ENCODE measurements around the gene KLHL29. TPM values are rescaled to one million over a fixed set of nuclear protein-coding genes. Genes with fewer than 3 reads are reported as not detected.

KLHL29 gene
- total RNA-seq, 1 donor from 2014 or later, result 12.9 TPM

DNA sequence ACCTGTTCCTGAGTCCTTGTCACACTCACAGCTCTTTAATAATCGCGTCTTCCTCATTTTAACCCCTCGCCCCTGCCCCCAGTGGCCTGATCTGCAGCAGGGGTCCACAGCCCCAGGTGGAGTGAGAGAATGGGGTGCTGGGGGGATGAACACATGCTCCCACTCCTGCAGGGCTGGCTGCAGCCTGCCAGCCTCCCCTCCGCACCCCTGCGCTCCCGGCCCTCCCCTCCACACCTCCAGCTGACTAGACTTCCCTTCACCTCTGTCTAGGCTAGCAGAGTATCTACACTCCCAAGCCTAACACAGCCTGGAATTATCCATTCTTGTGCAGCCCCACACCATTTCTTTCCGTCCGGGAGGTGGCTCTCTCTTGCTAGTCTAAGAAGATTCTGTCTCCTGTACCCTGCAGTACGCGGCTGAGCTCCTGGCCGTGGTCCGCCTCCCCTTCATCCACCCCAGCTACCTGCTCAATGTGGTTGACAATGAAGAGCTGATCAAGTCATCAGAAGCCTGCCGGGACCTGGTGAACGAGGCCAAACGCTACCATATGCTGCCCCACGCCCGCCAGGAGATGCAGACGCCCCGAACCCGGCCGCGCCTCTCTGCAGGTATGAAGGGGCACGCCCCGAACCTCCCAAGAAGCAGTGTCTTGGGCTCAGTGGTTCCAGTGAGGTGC, 310.4 kb downstream of the KLHL29 start:
- ATAC-seq (no peak), DNase-seq (no peak)
- no peak overlapping the region for H3K27ac ChIP-seq
- intact Hi-C loops (cut with DNase I), result no loop called here
- H3K36me3 ChIP-seq, result peaks cover 25% of the 10 kb centered on the region
- no peak overlapping the region for H3K4me3 ChIP-seq
- TF ChIP-seq, protein P1, sequence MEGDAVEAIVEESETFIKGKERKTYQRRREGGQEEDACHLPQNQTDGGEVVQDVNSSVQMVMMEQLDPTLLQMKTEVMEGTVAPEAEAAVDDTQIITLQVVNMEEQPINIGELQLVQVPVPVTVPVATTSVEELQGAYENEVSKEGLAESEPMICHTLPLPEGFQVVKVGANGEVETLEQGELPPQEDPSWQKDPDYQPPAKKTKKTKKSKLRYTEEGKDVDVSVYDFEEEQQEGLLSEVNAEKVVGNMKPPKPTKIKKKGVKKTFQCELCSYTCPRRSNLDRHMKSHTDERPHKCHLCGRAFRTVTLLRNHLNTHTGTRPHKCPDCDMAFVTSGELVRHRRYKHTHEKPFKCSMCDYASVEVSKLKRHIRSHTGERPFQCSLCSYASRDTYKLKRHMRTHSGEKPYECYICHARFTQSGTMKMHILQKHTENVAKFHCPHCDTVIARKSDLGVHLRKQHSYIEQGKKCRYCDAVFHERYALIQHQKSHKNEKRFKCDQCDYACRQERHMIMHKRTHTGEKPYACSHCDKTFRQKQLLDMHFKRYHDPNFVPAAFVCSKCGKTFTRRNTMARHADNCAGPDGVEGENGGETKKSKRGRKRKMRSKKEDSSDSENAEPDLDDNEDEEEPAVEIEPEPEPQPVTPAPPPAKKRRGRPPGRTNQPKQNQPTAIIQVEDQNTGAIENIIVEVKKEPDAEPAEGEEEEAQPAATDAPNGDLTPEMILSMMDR (IDR thresholded peaks at IDR 0.05), result no peak
- H3K4me1 ChIP-seq, result peaks cover 7% of the 10 kb centered on the region
- H3K27me3 ChIP-seq (ENCODE audit: low read depth), result no peaks in the 10 kb centered on the region
- no peaks in the 10 kb centered on the region for H3K9me3 ChIP-seq

DNA sequence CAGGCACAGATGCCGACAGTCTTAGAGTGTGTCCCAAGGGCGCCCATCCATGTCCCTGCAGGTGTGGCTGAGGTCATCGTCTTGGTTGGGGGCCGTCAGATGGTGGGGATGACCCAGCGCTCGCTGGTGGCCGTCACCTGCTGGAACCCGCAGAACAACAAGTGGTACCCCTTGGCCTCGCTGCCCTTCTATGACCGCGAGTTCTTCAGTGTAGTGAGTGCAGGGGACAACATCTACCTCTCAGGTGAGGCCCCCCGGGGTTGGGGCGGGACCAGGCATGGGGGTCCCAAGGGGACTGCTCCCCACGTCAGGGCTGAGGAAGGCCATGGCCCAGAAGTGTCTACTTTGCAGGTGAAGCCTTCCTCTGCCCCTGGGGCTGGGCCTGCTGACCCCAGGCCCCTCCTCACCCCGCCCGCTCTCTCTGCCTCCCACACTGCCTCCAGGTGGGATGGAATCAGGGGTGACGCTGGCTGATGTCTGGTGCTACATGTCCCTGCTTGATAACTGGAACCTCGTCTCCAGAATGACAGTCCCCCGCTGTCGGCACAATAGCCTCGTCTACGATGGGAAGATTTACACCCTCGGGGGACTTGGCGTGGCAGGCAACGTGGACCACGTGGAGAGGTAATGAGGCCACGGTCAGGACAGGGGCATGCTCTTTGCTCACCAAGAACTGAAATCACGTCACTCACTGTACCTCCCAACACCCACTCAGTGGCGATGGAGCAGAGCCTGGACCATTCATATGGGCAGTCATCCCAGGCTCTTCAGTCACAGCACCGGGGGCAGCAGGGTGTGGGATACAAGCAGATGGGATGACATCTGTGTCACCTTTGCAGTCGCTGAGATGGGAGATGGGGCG, 311.1 kb downstream of the KLHL29 start:
- ATAC-seq (no peak), DNase-seq (no peak)
- intact Hi-C loops (cut with DNase I), result no loop called here
- no peak overlapping the region for H3K27ac ChIP-seq
- H3K27me3 ChIP-seq (ENCODE audit: low read depth), result no peaks in the 10 kb centered on the region
- H3K9me3 ChIP-seq, result no peaks in the 10 kb centered on the region
- H3K4me3 ChIP-seq, result no peak overlapping the region
- peaks cover 7% of the 10 kb centered on the region for H3K4me1 ChIP-seq
- H3K36me3 ChIP-seq, result peaks cover 25% of the 10 kb centered on the region
- TF ChIP-seq, protein P1 (IDR thresholded peaks at IDR 0.05), result no peak

DNA sequence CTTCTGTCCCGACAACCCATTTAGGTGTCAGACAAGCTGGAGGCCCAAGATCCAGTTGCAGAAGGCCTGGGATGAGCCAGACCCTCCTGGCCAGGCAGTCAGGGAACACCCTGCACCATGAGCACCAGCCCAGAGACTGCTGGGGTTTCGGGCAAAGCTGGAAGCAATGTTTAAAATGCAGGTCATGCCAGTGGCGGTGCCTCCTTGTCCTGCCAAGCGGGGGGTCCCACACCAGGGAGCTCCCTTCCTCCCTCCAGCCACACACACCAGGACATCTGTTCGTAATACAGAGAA, 311.7 kb downstream of the KLHL29 start:
- no peak overlapping the region for H3K4me3 ChIP-seq
- no peaks in the 10 kb centered on the region for H3K9me3 ChIP-seq
- intact Hi-C loops (cut with DNase I), result no loop called here
- peaks cover 7% of the 10 kb centered on the region for H3K4me1 ChIP-seq
- ATAC-seq, result no peak
- DNase-seq, result no peak
- TF ChIP-seq, protein P1 (IDR thresholded peaks at IDR 0.05), result no peak
- no peaks in the 10 kb centered on the region for H3K27me3 ChIP-seq (ENCODE audit: low read depth)
- no peak overlapping the region for H3K27ac ChIP-seq
- peaks cover 23% of the 10 kb centered on the region for H3K36me3 ChIP-seq

DNA sequence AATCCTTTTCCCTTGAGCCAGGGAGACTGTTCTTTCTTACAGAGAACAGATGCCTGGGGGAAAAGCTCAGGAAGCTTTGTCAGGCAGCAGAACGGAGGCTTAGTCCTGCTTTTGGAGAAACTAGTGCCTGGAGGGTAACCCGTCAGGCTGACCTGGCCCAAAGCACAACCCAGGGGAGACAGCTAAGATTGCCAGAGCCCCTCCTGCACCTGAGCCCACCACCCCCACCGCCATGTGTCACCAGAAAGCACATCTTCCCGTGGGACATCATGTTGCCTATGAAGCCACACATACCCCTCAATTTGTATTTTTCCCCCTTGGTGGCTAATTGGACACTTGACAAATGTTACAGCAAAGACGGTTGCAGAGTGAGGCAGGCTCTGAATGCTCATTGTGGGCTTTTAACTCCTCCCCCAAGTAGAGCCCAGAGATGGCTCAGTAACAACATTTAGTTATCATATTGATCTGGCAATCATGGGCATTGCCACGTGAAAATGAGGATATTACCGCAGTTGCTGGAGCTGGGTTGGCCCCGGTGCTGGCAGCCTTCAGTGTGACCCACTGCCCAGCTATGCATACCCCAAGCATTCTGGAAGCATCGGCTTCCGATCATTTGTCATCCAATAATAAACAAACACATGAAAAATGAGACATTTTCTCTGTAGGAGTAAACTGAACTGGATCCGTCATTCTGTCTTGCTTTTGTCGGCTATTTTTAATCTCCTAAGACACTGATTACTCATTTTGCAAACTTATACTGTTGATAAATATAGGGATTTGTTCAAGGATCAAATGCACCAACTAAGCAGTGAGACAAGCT, 312.5 kb downstream of the KLHL29 start:
- TF ChIP-seq, protein P1 (IDR thresholded peaks at IDR 0.05), result no peak
- intact Hi-C loops (cut with DNase I), result no loop called here
- ATAC-seq, result no peak
- Histone ChIP-seq H3K4me3 (no peak overlapping the region), H3K9me3 (no peaks in the 10 kb centered on the region), H3K27ac (no peak overlapping the region), H3K4me1 (peaks cover 7% of the 10 kb centered on the region), H3K36me3 (peaks cover 18% of the 10 kb centered on the region), H3K27me3 (ENCODE audit: low read depth) (no peaks in the 10 kb centered on the region)
- DNase-seq, result no peak

DNA sequence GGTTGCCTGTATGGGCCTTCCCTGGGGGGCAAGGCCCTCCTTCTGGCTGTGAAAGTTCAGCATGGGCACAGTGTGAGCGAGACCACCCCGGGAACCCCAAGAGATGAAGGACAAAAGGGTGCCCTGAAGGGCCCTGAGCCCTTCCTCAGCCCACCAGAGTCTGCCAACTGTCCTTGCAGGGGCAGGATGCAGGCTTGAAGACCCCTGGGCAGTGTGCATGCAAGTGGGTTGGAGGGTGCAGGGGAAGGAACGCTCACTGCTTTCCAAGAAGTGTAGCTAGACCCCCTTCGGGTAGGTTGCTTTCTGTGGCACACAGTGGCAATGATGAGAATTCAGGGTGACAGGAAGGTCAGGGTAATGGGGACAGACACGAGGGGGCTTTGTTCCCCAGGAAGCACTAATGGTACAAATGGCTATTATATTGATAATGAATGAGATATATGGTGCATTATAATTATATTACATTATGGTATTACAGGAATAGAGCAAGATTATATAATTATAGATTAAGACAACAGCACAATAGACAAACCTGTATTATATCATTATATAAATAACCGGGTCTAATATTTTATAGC, 313.2 kb downstream of the KLHL29 start:
- Histone ChIP-seq H3K27ac (no peak overlapping the region), H3K4me1 (peaks cover 7% of the 10 kb centered on the region), H3K4me3 (no peak overlapping the region), H3K36me3 (peaks cover 21% of the 10 kb centered on the region), H3K27me3 (ENCODE audit: low read depth) (no peaks in the 10 kb centered on the region), H3K9me3 (no peaks in the 10 kb centered on the region)
- ATAC-seq, result no peak
- intact Hi-C loops (cut with DNase I), result no loop called here
- no peak for DNase-seq
- TF ChIP-seq, protein P1 (IDR thresholded peaks at IDR 0.05), result no peak
